HCT116 (cell line): ENCODE measurements around the gene RNF10.

Source experiments
- CEBPB ChIP-seq: IDR thresholded peaks from 2 replicates; pipeline ENCODE4 v1.6.1; 2012; ENCODE audit warnings: low read depth
- ELF1 ChIP-seq: IDR thresholded peaks from 2 replicates; pipeline ENCODE4 v1.6.1; 2012; ENCODE audit warnings: low read depth, borderline replicate concordance
- POLR2A ChIP-seq: IDR thresholded peaks from 2 replicates; pipeline ENCODE4 v1.7.0; 2011; ENCODE audit warnings: borderline replicate concordance; ENCODE audit not compliant: insufficient read depth, insufficient read length; ENCODE audit errors: extremely low read depth
- POLR2AphosphoS5 ChIP-seq: IDR thresholded peaks from 2 replicates; pipeline ENCODE4 v1.6.1; 2011; ENCODE audit warnings: mild to moderate bottlenecking, low read depth, low read length, moderate library complexity
- SP1 ChIP-seq: IDR thresholded peaks from 2 replicates; pipeline ENCODE4 v1.6.1; 2012; ENCODE audit warnings: low read depth
- SRF ChIP-seq: IDR thresholded peaks from 2 replicates; pipeline ENCODE4 v1.6.1; 2012; ENCODE audit warnings: low read depth
- TF ChIP-seq, protein P1 (sequence below), 3 experiments: fragments of 200-600 bp in 1 of 3; sonication (generic) in 1 of 3; IDR thresholded peaks in 2 of 3; conservative IDR thresholded peaks in 1 of 3; 2 replicates each; pipeline ENCODE4 v1.5.1; 2012 to 2017; ENCODE audit warnings: low read depth in 2 of 3, low read length in 2 of 3, antibody characterized with exemption in 1 of 3, borderline replicate concordance in 1 of 3, control low read depth in 1 of 3, mild to moderate bottlenecking in 1 of 3, mixed read lengths in 1 of 3, mixed run types in 1 of 3, moderate library complexity in 1 of 3; ENCODE audit not compliant: insufficient read depth in 1 of 3
- TF ChIP-seq, protein P2 (sequence below): IDR thresholded peaks from 2 replicates; pipeline ENCODE4 v1.6.1; 2012; ENCODE audit warnings: low read depth

DNA sequence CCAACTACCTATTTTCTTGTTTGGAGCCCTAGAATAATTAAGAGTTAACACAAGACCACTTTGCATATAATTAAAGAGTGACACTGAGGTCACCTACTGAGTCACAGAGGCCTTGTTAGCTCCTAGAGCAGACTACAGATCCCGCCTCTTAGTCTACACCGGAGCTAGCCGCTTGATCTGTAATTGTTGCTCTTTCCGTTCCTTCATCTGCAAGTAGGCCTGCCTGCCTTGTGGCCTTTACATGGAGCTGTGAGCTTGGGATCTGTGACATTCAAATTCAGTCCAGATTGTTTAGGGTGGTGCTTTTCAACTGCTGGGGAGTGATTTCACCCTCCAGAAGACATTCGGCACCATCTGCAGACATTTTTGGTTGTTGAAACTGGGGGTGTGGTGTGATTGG lies 43.8 kb upstream of the RNF10 start:
- TF ChIP-seq ELF1 (no peak), POLR2A (no peak), CEBPB (no peak), SRF (no peak), POLR2AphosphoS5 (no peak), SP1 (no peak)
- TF ChIP-seq, protein P1, sequence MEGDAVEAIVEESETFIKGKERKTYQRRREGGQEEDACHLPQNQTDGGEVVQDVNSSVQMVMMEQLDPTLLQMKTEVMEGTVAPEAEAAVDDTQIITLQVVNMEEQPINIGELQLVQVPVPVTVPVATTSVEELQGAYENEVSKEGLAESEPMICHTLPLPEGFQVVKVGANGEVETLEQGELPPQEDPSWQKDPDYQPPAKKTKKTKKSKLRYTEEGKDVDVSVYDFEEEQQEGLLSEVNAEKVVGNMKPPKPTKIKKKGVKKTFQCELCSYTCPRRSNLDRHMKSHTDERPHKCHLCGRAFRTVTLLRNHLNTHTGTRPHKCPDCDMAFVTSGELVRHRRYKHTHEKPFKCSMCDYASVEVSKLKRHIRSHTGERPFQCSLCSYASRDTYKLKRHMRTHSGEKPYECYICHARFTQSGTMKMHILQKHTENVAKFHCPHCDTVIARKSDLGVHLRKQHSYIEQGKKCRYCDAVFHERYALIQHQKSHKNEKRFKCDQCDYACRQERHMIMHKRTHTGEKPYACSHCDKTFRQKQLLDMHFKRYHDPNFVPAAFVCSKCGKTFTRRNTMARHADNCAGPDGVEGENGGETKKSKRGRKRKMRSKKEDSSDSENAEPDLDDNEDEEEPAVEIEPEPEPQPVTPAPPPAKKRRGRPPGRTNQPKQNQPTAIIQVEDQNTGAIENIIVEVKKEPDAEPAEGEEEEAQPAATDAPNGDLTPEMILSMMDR (IDR thresholded peaks at IDR 0.05 in 2 of 3, conservative IDR thresholded peaks at IDR 0.05 in 1 of 3; ENCODE audit: borderline replicate concordance in 1 of 3, insufficient read depth in 1 of 3, low read depth in 2 of 3, low read length in 2 of 3), result no peak
- TF ChIP-seq, protein P2, sequence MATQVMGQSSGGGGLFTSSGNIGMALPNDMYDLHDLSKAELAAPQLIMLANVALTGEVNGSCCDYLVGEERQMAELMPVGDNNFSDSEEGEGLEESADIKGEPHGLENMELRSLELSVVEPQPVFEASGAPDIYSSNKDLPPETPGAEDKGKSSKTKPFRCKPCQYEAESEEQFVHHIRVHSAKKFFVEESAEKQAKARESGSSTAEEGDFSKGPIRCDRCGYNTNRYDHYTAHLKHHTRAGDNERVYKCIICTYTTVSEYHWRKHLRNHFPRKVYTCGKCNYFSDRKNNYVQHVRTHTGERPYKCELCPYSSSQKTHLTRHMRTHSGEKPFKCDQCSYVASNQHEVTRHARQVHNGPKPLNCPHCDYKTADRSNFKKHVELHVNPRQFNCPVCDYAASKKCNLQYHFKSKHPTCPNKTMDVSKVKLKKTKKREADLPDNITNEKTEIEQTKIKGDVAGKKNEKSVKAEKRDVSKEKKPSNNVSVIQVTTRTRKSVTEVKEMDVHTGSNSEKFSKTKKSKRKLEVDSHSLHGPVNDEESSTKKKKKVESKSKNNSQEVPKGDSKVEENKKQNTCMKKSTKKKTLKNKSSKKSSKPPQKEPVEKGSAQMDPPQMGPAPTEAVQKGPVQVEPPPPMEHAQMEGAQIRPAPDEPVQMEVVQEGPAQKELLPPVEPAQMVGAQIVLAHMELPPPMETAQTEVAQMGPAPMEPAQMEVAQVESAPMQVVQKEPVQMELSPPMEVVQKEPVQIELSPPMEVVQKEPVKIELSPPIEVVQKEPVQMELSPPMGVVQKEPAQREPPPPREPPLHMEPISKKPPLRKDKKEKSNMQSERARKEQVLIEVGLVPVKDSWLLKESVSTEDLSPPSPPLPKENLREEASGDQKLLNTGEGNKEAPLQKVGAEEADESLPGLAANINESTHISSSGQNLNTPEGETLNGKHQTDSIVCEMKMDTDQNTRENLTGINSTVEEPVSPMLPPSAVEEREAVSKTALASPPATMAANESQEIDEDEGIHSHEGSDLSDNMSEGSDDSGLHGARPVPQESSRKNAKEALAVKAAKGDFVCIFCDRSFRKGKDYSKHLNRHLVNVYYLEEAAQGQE, result no peak
